ENCODE data around the gene PLPP3.

The PLPP3 gene

DNA sequence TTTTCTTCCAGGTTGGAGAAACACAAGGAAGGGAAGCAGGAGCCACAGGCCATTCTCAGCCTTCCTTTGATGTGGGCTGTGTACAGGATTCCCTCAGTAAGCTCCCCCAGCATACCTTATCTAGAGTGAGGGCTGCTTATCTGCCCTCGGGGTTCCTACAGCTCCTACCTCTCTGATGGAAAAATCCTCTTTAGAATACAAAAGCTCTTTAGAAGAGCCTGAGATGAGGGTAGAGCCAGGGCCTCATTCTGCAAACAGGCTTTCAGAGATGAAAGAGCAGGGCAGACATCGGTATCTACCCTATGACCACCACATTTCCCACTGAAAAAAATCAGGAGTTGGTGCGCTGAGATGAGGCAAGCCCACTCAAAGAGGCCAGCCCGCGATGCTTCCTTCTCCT is 85.1 kb downstream of the PLPP3 start:
- no peak for DNase-seq

DNA sequence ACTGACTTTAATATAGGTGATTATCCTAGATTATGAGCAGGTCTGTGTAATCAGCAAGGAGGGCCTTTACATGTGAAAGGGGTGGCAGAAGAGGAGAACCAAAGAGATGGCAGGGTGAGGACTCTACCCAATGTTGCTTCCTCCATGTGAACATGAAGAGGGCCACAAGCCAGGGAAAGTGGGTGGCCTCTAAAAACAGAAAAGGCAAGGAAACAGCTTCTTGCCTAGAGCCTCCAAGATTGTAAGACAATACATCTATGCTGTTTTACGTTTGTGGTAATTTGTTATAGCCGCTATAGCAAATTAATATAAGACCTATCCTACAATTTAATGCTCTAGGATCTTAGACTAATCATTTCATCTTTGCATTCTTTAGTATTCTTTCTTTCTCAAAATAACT is 85.5 kb downstream of the PLPP3 start:
- no peak for DNase-seq

DNA sequence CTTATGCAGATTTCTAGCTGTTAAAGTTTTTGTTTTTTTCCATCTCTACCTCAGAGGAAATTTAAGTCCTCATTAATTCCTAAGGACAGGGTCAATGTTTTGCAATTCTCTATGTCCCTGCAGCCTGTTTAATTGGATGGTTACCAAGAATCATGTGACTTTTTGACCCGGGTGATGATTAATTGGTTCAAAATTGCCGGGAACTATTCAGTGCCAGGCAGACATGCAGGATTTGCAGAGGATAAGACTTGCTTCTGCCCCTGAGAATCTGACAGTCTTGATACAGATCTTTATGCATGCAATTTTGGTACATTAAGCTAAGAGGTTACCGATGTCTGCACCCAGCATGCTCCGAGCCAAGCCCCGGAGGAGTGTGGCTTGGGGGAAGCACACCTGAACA is 87.9 kb downstream of the PLPP3 start:
- DNase-seq: no peak

DNA sequence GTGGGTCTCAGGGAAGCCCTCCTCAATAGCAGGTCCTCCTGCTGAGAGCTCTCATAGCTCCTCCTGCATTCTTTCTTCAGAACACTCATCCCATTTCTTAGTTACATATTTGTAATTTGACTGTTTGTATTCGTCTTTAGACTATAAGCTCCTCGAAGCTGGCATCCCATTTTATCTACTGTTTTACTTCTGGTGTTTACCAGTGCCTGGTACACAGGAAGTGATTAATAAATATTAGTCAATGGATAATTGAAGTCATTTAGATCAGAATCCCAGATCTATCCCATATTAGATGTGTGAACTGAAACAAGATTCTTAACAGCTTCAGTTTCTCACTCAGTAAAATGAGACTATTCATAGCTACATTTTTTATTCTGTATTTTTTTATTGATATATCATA is 88.7 kb downstream of the PLPP3 start:
- no peak for DNase-seq

DNA sequence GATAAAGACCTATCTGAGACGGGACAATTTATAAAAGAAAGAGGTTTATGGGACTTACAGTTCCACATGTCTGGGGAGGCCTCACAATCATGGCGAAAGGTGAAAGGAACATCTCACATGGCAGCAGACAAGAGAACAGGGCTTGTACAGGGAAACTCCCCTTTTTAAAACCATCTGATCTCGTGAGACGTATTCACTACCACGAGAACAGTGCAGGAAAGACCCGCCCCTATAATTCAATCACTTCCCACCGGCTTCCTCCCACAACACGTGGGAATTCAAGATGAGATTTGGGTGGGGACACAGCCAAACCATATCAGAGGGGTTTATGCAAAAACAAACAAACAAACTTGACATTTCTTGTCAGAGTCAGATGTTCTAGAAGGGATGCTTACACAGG is 89.7 kb downstream of the PLPP3 start:
- DNase-seq: no peak

DNA sequence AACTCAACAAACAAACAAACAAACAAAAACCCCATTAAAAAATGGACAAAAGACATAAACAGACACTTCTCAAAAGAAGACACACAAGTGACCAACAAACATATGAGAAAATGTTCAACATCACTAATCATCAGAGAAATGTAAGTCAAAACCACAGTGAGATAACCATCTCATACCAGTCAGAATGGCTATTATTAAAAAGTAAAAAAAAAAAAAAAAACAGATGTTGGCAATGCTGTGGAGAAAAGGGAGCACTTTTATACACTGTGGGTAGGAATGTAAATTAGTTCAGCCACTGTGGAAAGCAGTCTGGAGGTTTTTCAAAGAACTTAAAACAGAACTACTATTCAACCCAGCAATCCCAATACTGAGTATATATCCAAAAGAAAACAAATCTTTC is 94.7 kb downstream of the PLPP3 start:
- DNase-seq: no peak

DNA sequence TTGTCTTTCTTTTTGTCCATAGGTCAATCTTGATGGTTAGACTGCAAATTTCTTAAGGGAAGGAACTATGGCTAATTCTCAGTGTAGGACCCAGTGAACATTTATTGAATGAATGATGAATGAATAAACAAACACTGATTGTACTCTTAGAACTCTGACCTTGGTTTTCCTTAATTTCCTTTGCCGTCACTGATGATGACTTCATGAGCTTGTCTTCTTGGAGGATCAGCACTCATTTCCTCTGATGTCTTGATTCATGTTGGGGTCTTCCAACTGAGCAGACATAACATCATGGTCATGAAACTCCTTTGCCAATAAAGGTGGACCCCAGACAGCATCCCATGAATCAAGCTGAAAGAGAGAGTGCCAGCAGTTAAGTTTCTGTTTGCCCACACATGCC is 96.3 kb downstream of the PLPP3 start:
- no peak for DNase-seq

DNA sequence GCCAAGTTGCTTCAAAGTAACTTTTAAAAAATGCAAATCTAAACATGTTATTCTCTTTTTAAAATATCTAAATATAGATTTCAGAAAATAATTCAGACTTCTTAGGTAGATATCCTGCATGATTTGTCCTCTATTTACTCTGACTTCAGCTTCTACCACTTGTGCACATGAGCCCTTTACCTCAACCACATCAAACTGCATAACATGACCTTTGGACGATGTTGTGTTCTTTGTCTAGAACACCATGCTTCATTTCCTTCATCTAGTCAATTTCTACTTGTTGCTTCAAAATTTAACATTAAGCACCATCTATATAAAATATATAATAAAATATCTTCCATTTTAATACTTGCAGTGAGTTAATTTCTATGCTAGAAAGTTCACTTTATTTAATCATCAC is 96.9 kb downstream of the PLPP3 start:
- DNase-seq: no peak

DNA sequence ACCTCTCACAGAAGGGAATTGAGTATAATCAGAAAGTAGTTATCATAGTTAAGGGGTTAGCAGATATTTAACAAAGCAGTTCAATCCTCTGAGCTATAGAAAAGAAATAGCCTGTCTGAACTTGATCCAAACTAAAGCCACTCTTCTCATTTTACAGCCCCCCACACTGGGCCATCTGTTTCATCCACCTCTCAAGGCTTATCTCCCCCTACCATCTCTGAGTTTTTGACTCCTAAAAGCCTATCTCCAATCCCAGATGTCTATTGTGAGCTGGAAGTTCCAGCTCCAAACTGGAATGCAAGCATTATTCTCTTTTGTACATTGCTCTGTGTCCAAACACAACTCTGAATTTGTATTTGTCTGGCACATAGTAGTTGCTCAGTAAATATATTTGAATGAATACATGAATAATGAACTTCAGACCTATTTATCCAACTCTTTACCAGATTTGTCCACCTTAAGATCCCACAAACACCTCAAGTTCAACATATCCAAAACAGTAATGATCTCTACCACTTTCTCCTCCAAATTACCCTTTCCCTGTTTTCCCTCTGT is 98.1 kb downstream of the PLPP3 start:
- no peak for DNase-seq

DNA sequence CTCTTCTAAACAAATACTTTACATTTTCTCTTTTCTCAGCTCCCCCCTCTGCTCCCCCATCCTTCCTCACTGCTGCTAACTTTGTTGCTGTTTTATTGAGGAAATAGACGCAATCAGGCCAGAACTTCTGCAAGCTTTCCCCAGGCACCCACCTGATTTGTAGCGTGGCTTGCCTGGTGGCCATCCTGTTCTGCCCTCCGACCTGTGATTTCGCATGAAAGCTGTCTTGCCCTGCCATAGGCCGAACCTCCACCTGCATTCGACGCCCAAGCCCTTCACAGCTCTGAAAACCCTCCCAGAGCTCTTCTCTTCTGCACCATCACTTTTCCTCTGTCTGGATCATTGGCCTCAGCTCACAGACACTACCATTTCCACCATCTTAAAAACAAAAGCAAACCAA is 100.6 kb downstream of the PLPP3 start:
- DNase-seq: peak in 3 of 4 experiments; percentile 10 to 31 (median 31)

DNA sequence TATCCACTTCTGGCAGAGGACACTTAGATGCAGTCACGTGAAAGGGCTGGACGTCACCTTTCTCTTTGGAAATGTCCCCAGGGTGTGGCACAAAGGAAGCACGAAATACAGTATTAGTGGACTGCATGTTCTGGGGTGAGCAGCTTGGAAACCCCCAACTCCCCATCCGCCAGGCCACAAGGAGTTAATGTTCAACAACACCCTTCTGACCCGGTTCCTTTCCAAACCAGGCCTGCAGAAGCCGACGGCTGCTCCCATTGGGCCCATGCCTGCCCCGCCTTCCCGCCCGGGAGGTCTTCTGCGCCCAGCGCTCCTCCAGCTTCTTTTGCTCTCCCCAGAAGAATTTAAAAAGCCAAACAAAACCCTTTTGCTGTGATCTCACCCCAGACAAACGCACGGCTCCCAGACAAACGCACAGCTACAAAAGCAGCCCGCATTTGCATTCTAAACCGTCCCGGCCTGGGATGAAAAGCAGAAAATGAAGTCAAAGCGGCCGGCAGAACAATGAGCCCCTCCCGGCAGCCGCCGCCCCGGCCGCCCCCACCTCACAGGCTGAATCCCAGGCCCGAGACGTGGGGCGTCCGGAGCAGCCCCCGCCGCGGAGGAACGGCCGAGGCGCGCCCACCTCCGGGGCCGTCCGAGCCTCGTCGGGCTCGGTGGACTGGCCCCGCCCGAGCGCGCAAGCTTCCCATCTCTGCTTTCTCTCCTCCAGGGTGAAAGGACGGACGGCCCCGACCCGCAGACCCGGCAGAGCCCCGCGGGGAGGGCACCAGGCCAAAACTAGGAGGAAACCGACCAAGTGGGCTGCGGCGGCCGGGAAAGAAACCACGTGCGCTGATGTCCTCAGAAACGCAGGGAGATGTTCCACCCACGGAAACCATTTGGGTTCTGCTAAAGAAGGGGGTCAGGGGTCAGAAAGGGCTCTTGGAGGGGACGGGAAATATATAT is 101.9 kb downstream of the PLPP3 start:
- DNase-seq: peak; percentile 49 to 82 (median 78)

DNA sequence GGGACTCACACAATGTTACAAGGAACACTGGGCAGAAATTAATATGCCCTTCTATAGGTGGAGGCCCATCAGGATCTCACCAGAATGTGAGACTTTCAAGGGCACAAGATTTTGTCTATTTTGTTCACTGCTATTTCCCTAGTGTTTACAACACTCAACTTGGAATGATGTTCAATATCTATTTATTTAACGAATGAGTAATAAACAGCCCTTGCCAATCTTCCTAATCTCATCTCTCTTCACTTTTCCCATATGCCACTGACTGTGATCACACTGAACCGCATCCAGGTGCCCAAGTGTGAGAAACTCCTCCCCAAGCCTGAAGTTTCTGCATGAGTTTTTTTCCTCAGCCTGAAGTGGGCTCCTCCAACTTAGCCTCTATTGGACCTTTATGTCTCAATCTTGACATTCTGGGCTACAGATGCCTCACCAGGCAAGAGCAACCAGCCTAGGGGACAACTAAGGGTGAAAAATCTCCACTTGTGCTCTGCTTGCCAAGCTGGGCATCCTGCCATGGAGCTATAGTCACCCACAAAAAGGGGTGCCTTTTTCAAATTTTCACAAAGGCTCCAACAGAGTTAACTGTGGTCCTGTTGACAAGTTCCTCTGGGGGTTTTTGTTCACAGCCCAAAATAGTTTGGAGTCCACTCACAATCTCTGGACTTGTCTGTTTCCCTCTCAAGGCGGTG is 105.6 kb downstream of the PLPP3 start:
- DNase-seq: no peak

DNA sequence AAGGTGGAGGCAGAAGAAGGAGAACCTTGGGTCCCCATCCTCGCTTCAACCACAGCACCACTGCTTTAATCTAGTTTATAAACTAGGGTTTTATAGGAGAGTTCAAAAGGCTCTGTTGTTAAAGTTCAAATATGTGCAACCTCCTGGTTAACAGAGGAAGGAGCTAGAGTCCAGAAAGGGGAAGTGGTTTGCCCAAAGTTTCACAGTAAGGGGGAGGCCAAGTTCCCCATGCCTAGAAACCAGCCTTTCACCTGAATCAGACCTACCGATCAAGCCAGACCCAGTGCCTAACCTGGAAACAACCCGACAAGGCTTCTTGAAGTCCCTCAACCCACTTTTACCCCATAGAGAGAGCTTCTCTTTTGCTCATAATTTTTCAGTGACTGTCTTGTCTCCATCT is 106.5 kb downstream of the PLPP3 start:
- DNase-seq: peak; percentile 62 to 85 (median 78)

DNA sequence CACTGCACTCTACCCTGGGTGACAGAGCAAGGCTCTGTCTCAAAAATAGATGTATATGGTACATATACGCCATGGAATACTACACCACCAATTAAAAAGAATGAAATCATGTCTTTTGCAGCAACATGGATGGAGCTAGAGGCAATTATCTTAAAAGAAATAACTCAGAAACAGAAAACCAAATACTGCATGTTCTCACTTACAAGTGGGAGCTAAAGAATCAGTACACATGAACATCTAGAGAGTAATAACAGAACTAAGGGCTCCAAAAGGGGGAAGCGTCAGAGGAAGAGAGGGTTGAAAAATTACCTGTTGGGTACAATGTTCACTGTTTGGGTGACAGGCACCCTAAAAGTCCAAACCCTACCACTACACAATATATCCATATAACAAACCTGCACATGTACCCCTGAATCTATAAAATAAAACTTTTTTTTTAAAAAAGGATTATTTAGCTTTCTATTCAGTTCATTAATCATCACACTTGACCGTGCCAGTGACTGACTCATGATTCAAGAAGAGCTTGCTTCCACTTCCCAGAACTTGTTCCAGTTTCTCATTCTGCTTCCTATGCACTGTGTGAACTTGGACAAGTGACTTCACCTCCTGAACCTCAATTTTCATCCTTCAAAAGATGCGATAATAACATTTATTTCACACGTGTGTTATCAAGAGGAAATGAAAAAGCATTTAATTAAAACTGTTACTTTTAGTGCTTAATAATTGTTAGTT is 109.6 kb downstream of the PLPP3 start:
- peak; percentile 50 to 84 (median 70) for DNase-seq

DNA sequence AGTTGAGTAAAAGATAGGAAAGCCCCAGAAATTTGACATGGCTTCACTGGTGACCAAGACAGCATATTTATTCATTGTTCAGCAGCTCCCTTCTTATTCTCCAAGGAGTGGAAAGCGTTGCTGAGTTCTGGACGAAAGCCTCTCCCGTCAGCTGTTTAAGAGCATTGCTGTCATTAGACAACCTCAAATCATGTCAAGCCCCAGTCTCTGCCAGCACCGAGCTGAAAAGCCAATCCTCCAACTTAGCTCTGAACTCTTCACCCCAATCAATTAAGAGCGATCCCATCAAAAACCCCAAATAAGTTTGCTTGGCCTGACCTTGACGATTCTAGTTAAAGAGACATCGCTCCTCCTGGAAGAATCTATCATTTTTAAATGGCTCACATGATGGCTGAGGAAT is 110.8 kb downstream of the PLPP3 start:
- no peak for DNase-seq

DNA sequence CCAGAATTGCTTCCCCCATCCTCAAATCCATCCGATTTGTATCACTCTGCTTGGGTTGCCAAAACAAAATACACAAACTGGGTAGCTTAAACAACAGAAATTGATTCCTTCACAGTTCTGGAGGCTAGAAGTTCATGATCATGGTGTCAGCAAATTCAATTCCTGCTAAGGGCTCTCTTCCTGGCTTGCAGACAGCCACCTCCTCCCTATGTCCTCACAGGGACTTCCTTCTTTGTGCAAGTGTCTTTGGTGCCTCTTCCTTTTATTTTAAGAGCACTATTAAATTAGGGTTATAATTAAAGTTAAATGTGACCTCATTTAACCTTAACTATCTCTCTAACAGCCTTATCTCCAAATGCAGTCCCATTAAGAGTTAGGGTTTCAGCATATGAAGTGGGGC is 112.8 kb downstream of the PLPP3 start:
- peak; percentile 53 to 81 (median 74) for DNase-seq

DNA sequence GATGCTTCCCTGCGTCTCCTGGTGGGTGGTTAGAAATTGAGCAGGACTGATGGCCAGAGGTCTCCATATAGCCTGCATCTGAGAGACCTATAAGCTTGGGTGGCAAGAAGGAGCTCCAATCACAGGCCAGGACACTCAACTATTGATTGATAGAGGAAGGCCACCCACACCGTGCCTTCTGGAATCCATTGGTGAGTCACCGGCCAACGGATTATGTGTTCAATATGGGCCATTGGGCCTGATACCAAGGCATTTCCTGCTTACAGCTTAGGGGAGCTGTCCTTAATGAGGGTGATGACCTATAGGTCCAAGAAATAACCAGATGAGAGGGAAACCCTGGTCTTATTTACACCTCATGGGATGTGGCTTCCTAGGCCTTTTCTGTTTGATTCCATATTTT is 115.1 kb downstream of the PLPP3 start:
- no peak for DNase-seq

DNA sequence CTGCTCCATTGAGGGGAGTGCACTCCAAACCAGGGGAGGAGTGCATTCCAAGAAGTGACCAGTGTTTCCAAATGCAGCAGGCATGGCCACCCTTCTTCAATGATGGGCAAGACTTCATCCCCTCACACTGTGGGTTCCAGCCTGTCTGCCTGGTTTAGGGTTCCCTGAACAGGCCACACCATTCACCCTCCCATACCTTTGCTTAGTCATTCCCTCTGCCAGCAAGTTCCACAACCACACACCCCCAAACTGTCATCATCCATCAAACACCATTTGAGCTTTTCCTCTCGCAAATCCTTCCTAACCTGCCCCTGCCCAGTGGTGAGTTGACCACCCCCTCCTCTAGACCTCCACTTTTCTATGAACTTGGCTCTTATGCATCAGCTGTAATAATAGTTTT is 116.0 kb downstream of the PLPP3 start:
- DNase-seq: no peak

DNA sequence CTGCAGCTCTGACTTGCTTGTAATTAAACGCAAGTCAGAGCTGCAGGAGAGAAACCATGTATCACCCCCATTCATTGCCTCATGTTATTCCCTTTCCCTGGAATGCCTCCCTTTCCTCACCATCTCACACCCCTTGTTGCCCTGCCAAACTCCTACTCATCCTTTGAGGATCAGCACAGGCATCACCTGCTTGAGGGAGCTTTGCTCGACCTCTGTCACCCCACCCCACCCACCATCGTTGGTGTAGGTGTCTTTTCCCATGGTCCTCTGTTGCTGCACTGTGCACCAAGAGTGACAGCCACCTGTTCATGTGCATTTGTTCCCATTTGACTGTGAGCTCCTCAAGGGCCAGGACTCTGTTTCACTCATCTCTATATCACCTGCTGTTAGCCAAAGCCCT is 117.2 kb downstream of the PLPP3 start:
- DNase-seq: no peak

DNA sequence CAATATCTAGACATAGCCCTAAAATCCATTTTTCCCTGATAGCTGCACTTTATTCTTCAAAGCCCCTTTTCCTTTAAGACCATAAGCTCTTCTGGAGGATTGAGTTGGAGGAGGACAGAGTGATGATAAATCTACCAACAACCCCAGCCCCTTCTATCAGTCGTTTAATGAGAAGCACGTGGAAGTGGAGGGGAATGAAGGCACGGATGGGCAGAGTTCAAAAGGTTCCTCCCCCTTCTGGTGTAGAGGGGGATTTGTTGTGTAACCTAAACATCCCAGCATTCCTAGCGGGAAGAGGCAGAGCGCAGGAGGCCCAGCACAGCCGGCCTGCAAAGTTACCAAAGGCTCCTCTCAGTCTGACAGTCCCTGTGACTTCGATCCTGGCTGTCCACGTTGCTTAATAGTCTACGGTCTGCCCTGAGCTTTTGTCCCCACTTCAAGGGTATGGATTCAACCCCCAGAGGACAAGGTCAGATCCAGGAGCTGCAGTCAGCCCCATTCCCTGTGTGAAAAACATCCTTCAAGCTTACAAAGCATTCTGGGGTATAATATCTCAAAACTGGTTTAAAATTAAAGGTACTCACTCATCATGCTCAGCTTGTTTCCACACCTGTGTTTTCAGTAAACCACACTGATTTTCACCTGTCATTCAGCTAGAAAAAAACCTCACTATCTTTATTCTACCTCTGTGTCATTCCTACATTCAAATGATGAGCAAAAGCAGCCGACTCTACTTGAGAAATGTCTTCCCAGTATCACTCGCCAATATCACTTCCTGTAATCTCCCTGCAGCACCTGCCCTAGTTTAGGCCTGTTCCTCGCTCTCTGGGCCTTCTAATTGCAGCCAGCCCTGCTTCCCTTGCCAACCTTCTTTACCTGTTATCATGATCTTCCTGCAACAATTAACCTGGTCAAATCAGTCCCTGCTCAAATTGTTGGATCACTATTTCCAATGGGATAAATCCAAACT is 117.9 kb downstream of the PLPP3 start:
- no peak for DNase-seq

DNA sequence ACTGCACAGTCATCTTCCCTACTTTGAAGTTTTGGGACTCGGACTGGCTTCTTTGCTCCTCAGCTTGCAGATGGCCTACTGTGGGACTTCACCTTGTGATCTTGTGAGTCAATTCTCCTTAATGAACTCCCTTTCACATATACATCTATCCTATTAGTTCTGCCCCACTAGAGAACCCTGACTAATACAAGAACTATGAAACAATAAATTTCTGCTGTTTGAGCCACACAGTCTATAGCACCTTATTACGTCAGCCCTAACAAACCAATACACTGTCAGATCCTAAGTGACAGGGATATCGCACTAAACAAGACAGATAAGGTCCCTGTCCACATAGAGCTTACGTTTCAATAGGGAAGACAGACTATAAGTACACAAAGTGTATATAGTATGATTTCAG is 120.1 kb downstream of the PLPP3 start:
- DNase-seq: no peak

Data from suppressor macrophage (primary cell).